HepG2 (cell line): ENCODE measurements around the gene APLF. TPM values are rescaled to one million over a fixed set of nuclear protein-coding genes. Genes with fewer than 3 reads are reported as not detected.

ENCODE experiments used
- ATAC-seq: fragments of 200-7000 bp; cut with Tn5 transposase; 3 replicates; pipeline ENCODE4 v1.9.1; 2020; ENCODE audit warnings: mild to moderate bottlenecking, moderate library complexity
- BruUV-seq: library from RNA; stranded (reverse); fragments of 400-500 nt; replicated peaks from 2 replicates; lab custom pipeline; 2021; lab: Mats Ljungman, UMichigan
- CTCF ChIA-PET: fragments of 300-600 bp; formaldehyde crosslinking; extraction: SDS; loops from one replicate; lab custom pipeline; 2021; ENCODE audit warnings: low total read pairs, inconsistent platforms, low intra/inter-chr PET ratio; lab: Yijun Ruan, JAX
- POLR2A ChIA-PET: fragments of 350-600 bp; sonication (Branson Sonifier 250); formaldehyde crosslinking; loops from one replicate; lab custom pipeline; 2020; ENCODE audit warnings: antibody characterized with exemption, inconsistent platforms; lab: Yijun Ruan, JAX
- DNase-seq: peaks from one replicate; pipeline ENCODE4 v3.0.0-alpha.2; 2015; ENCODE audit warnings: low spot score
- FAIRE-seq: peaks from 3 replicates; lab custom pipeline; 2011; peaks lifted over from hg19 to GRCh38; lab: Jason Lieb, UNC
- H2AFZ ChIP-seq: one replicate; pipeline ENCODE4 v1.6.1; 2011; ENCODE audit warnings: low read length, inconsistent platforms
- H3K27ac ChIP-seq: fragments of 300-600 bp; 3 replicates; pipeline ENCODE4 v1.8.0; 2011; ENCODE audit warnings: mixed run types, mild to moderate bottlenecking, mixed read lengths, low read length, inconsistent platforms; ENCODE audit not compliant: insufficient read depth; ENCODE audit errors: extremely low read length
- H3K27me3 ChIP-seq, 2 experiments: fragments of 200-600 bp in 1 of 2; 2 replicates in 1 of 2; 3 replicates in 1 of 2; pipeline versions ENCODE4 v1.6.0 to v1.8.0; 2011; ENCODE audit warnings: low read length in 2 of 2, mild to moderate bottlenecking in 2 of 2, moderate library complexity in 2 of 2, inconsistent platforms in 1 of 2; ENCODE audit not compliant: insufficient read depth in 2 of 2, control insufficient read depth in 1 of 2
- H3K36me3 ChIP-seq, 2 experiments: fragments of 200-600 bp in 1 of 2; replicated peaks in 1 of 2; 2 replicates in 1 of 2; 3 replicates in 1 of 2; pipeline versions ENCODE4 v1.5.1 to v1.8.0; 2011; ENCODE audit warnings: low read length in 2 of 2, inconsistent platforms in 1 of 2; ENCODE audit not compliant: insufficient read depth in 2 of 2, control insufficient read depth in 1 of 2
- H3K4me1 ChIP-seq: 2 replicates; pipeline ENCODE4 v1.5.1; 2012; ENCODE audit warnings: low read length, inconsistent platforms; ENCODE audit not compliant: insufficient read depth
- H3K4me2 ChIP-seq: 2 replicates; pipeline ENCODE4 v1.6.0; 2011; ENCODE audit warnings: low read depth, low read length, inconsistent platforms
- H3K4me3 ChIP-seq, 3 experiments: fragments of 200-600 bp in 1 of 3; sonication (generic), shearing (Covaris generic) in 1 of 3; replicated peaks in 1 of 3; 2 replicates each; pipeline ENCODE4 v1.5.1; 2011 to 2016; ENCODE audit warnings: low read length in 3 of 3, inconsistent platforms in 2 of 3, low read depth in 2 of 3, mild to moderate bottlenecking in 2 of 3, control low read depth in 1 of 3, mixed read lengths in 1 of 3; ENCODE audit not compliant: insufficient read depth in 1 of 3
- H3K79me2 ChIP-seq: one replicate; pipeline ENCODE4 v1.6.1; 2011; ENCODE audit warnings: low read length, inconsistent platforms; ENCODE audit not compliant: insufficient read depth
- H3K9ac ChIP-seq: 2 replicates; pipeline ENCODE4 v1.6.0; 2011; ENCODE audit warnings: mild to moderate bottlenecking, low read depth, low read length, inconsistent platforms; ENCODE audit not compliant: insufficient read depth
- H3K9me3 ChIP-seq: 2 replicates; pipeline ENCODE4 v1.5.1; 2012; ENCODE audit warnings: mild to moderate bottlenecking, low read length
- H4K20me1 ChIP-seq: 2 replicates; pipeline ENCODE4 v1.6.0; 2011; ENCODE audit warnings: inconsistent platforms, mild to moderate bottlenecking, low read length, moderate library complexity; ENCODE audit not compliant: insufficient read depth
- DNMT3B ChIP-seq: conservative IDR thresholded peaks from 2 replicates; pipeline ENCODE4 v1.6.1; 2016; ENCODE audit warnings: missing biosample characterization, control low read depth
- GABPA ChIP-seq, 2 experiments: IDR thresholded peaks; 2 replicates each; pipeline ENCODE4 v1.6.1; 2011 to 2016; ENCODE audit warnings: low read depth in 2 of 2, low read length in 1 of 2, missing biosample characterization in 1 of 2, missing genetic modification characterization in 1 of 2
- ISX ChIP-seq: sonication (generic); formaldehyde crosslinking; conservative IDR thresholded peaks from 2 replicates; pipeline ENCODE4 v1.5.0; 2020; ENCODE audit warnings: missing genetic modification reagents
- MTF2 ChIP-seq: sonication (generic); formaldehyde crosslinking; IDR thresholded peaks from 2 replicates; pipeline ENCODE4 v1.5.0; 2020; ENCODE audit warnings: missing genetic modification reagents, borderline replicate concordance
- MXI1 ChIP-seq: IDR thresholded peaks from 3 replicates; pipeline ENCODE4 v1.6.1; 2012; ENCODE audit warnings: low read depth, low read length, inconsistent platforms, borderline replicate concordance
- NCOA5 ChIP-seq: sonication (generic); formaldehyde crosslinking; IDR thresholded peaks from 2 replicates; pipeline ENCODE4 v1.4.0; 2020; ENCODE audit warnings: missing genetic modification reagents
- SMAD1 ChIP-seq: sonication (generic); formaldehyde crosslinking; IDR thresholded peaks from 2 replicates; pipeline ENCODE4 v1.4.0; 2020; ENCODE audit warnings: missing genetic modification reagents, low read depth, mild to moderate bottlenecking, borderline replicate concordance
- ZBTB25 ChIP-seq: IDR thresholded peaks from 2 replicates; pipeline ENCODE4 v1.6.1; 2018; ENCODE audit warnings: missing genetic modification reagents
- ZBTB37 ChIP-seq: sonication (generic); formaldehyde crosslinking; IDR thresholded peaks from 2 replicates; pipeline ENCODE4 v1.4.0; 2020; ENCODE audit warnings: mild to moderate bottlenecking, missing genetic modification reagents
- ZNF441 ChIP-seq: sonication (generic); formaldehyde crosslinking; IDR thresholded peaks from 2 replicates; pipeline ENCODE4 v1.7.0; 2021; ENCODE audit warnings: missing genetic modification reagents, borderline replicate concordance
- ZNF446 ChIP-seq: sonication (generic); formaldehyde crosslinking; IDR thresholded peaks from 2 replicates; pipeline ENCODE4 v1.5.0; 2020; ENCODE audit warnings: mild to moderate bottlenecking, missing genetic modification reagents
- ZNF772 ChIP-seq: sonication (generic); formaldehyde crosslinking; IDR thresholded peaks from 2 replicates; pipeline ENCODE4 v1.5.0; 2020; ENCODE audit warnings: mild to moderate bottlenecking, missing genetic modification reagents
- WGBS: methylation state at CpG from one replicate; pipeline ENCODE4 v1.1.6; 2017; ENCODE audit warnings: low lambda C conversion rate; 5-methylcytosine and 5-hydroxymethylcytosine counted together
- in situ Hi-C: cut with HindIII; loops from 2 replicates; pipeline ENCODE4 v1.10.0; 2017; ENCODE audit warnings: low pct_unique_long_range_greater_than_20kb; ENCODE audit not compliant: extremely low pct_ligation_motif_present
- intact Hi-C: fragments of 100-400 bp; cut with micrococcal nuclease; formaldehyde crosslinking; loops from one replicate; pipeline ENCODE4 v1.10.0; 2022; ENCODE audit not compliant: unreplicated experiment
- polyA plus RNA-seq, 8 experiments: library from polyadenylated mRNA; depleted of rRNA in 3 of 8; stranded (reverse) in 7 of 8; unstranded in 1 of 8; fragments of >200 nt; fragmentation: Illumina TruSeq in 4 of 8; extraction: Trizol in 4 of 8; gene quantifications; 2 replicates each; pipeline versions ENCODE4 v1.2.1 to v1.2.3, GENCODE V29; 2011 to 2016; ENCODE audit warnings: low read depth in 4 of 8, missing spikeins in 1 of 8, mixed read lengths in 1 of 8; ENCODE audit not compliant: insufficient read depth in 1 of 8
- total RNA-seq, 5 experiments: library from RNA; depleted of rRNA; stranded (reverse); fragments of >200 nt; fragmentation: Illumina TruSeq; extraction: Trizol; gene quantifications; 2 replicates each; pipeline ENCODE4 v1.2.3, GENCODE V29; 2016; ENCODE audit warnings: low read depth in 1 of 5

Gene APLF
- total and polyA plus RNA-seq, 2 of the 13 experiments (the other 11 are each of a cell fraction or from before 2014, with no cell fraction given), result 0.45 to 2.2 TPM

GRCh38 chr2:68620772-68621171 lies 153.4 kb downstream of the APLF start (continued):
- no peak for TF ChIP-seq ZBTB37 (CRISPR knock-in tag)

GRCh38 chr2:68623820-68624219 lies 156.4 kb downstream of the APLF start:
- DNase-seq (no peak), FAIRE-seq (no peak), ATAC-seq (no peak)
- Histone ChIP-seq H3K4me2 (no peak overlapping the region), H3K4me3 (no peak overlapping the region), H3K79me2 (no peaks in the 10 kb centered on the region), H3K9ac (no peak overlapping the region), H3K27me3 (no peaks in the 10 kb centered on the region), H3K9me3 (no peaks in the 10 kb centered on the region), H3K36me3 (no peaks in the 10 kb centered on the region), H3K27ac (no peak overlapping the region), H3K4me1 (no peaks in the 10 kb centered on the region), H2AFZ (no peak overlapping the region), H4K20me1 (no peaks in the 10 kb centered on the region)
- WGBS, result 9% methylated on average over 6 of the region's 6 CpGs
- no peak for TF ChIP-seq ZNF772 (CRISPR knock-in tag)
- POLR2A ChIA-PET, result no interaction called here
- BruUV-seq, result no TSS peak
- intact Hi-C loops (no loop called here), in situ Hi-C loops (no loop called here)
- CTCF ChIA-PET, result no interaction called here

GRCh38 chr2:68627615-68628014 lies 160.2 kb downstream of the APLF start:
- H3K36me3 ChIP-seq, result no peaks in the 10 kb centered on the region
- no peaks in the 10 kb centered on the region for H3K9me3 ChIP-seq
- H3K4me3 ChIP-seq, result no peak overlapping the region
- in situ Hi-C loops, result no loop called here
- ATAC-seq (no peak), DNase-seq (no peak), FAIRE-seq (no peak)
- no peaks in the 10 kb centered on the region for H4K20me1 ChIP-seq
- BruUV-seq, result no TSS peak
- intact Hi-C loops, result no loop called here
- H3K4me1 ChIP-seq, result no peaks in the 10 kb centered on the region
- TF ChIP-seq SMAD1 (CRISPR knock-in tag), result no peak
- no peak for TF ChIP-seq NCOA5
- TF ChIP-seq MTF2 (CRISPR knock-in tag), result no peak
- TF ChIP-seq ZNF441 (CRISPR knock-in tag), result no peak
- no peak for TF ChIP-seq ZBTB25
- TF ChIP-seq MXI1, result no peak
- no peak for TF ChIP-seq GABPA (IDR thresholded peaks at IDR 0.05; ENCODE audit: low read depth, low read length)
- no peak for TF ChIP-seq GABPA (CRISPR knock-in tag; IDR thresholded peaks at IDR 0.05; ENCODE audit: low read depth)
- TF ChIP-seq ZNF446 (CRISPR knock-in tag), result no peak
- no peak for TF ChIP-seq ISX (CRISPR knock-in tag)
- TF ChIP-seq DNMT3B, result no peak
- no peak overlapping the region for H3K27ac ChIP-seq
- no peak overlapping the region for H2AFZ ChIP-seq
- no peak overlapping the region for H3K9ac ChIP-seq
- CTCF ChIA-PET, result no interaction called here
- POLR2A ChIA-PET, result no interaction called here
- WGBS, result 7% methylated on average over 3 of the region's 3 CpGs
- no peaks in the 10 kb centered on the region for H3K79me2 ChIP-seq
- H3K27me3 ChIP-seq, result no peaks in the 10 kb centered on the region
- no peak overlapping the region for H3K4me2 ChIP-seq
